Stimulated activated CD8-positive, alpha-beta memory T cell treated with anti-CD3 and anti-CD28 coated beads, Interleukin-7, amount 100 ng/mL, for 24 hours (primary cell): ENCODE results near the gene KIF16B.
"Not testable (repeated sequence)": the region's sequence is repeated elsewhere in the genome, so short reads cannot be mapped to it uniquely, and the experiment has no call there.

Experiments
- DNase-seq: peaks from one replicate; pipeline ENCODE4 v3.0.0-alpha.2; 2020; ENCODE audit warnings: low read depth

Gene KIF16B

GRCh38 chr20:16573001-16573965 is at the start of gene KIF16B:
KIF16B (minus strand) TSS chr20:16573448; CDS start chr20:16573275, 173 bp downstream.
- peak; percentile 70 for DNase-seq

GRCh38 chr20:16622501-16622900 is 49.3 kb upstream of the KIF16B start:
- no peak for DNase-seq

- DNase-seq: no peak
These were observed 48.3 kb upstream of the KIF16B start for GRCh38 chr20:16621435-16622141.

GRCh38 chr20:16620961-16621360 is 47.7 kb upstream of the KIF16B start:
- DNase-seq: no peak

GRCh38 chr20:16619953-16620352 is 46.7 kb upstream of the KIF16B start:
- no peak for DNase-seq

- no peak for DNase-seq
These were observed 43.8 kb upstream of the KIF16B start for GRCh38 chr20:16617056-16617455.

- DNase-seq: no peak
These were observed 43.1 kb upstream of the KIF16B start for GRCh38 chr20:16616317-16616716.

GRCh38 chr20:16615199-16615598 is 42.0 kb upstream of the KIF16B start:
- DNase-seq: no peak

GRCh38 chr20:16613954-16614353 is 40.7 kb upstream of the KIF16B start:
- DNase-seq: no peak

- no peak for DNase-seq
These were observed 39.5 kb upstream of the KIF16B start for GRCh38 chr20:16612706-16613105.

- DNase-seq: no peak
These were observed 38.6 kb upstream of the KIF16B start for GRCh38 chr20:16611817-16612216.

GRCh38 chr20:16609066-16609465 is 35.8 kb upstream of the KIF16B start:
- DNase-seq: no peak

- DNase-seq: no peak
These were observed 35.0 kb upstream of the KIF16B start for GRCh38 chr20:16608277-16608650.

GRCh38 chr20:16607364-16608276 is 34.4 kb upstream of the KIF16B start:
- no peak for DNase-seq

- no peak for DNase-seq
These were observed 33.3 kb upstream of the KIF16B start for GRCh38 chr20:16606468-16607070.

- no peak for DNase-seq
These were observed 27.8 kb upstream of the KIF16B start for GRCh38 chr20:16601047-16601446.

GRCh38 chr20:16599257-16599656 is 26.0 kb upstream of the KIF16B start:
- DNase-seq: no peak

GRCh38 chr20:16596991-16597390 is 23.7 kb upstream of the KIF16B start:
- DNase-seq: no peak

GRCh38 chr20:16596404-16596803 is 23.2 kb upstream of the KIF16B start:
- DNase-seq: not testable (repeated sequence)

- no peak for DNase-seq
These were observed 22.1 kb upstream of the KIF16B start for GRCh38 chr20:16595376-16595775.

GRCh38 chr20:16590041-16590633 is 16.9 kb upstream of the KIF16B start:
- DNase-seq: no peak
